Loucy (cell line): ENCODE data around the gene KLF6.

ENCODE experiments used
- CTCF ChIP-seq: fragments of 200-600 bp; sonication (generic); conservative IDR thresholded peaks from 2 replicates; pipeline ENCODE4 v1.5.1; 2014; ENCODE audit warnings: mild to moderate bottlenecking, antibody characterized with exemption, low read length
- EZH2phosphoT487 ChIP-seq: fragments of 200-600 bp; IDR thresholded peaks from 2 replicates; pipeline ENCODE4 v1.6.1; 2018; ENCODE audit warnings: antibody characterized with exemption, mild to moderate bottlenecking, moderate library complexity, borderline replicate concordance

DNA sequence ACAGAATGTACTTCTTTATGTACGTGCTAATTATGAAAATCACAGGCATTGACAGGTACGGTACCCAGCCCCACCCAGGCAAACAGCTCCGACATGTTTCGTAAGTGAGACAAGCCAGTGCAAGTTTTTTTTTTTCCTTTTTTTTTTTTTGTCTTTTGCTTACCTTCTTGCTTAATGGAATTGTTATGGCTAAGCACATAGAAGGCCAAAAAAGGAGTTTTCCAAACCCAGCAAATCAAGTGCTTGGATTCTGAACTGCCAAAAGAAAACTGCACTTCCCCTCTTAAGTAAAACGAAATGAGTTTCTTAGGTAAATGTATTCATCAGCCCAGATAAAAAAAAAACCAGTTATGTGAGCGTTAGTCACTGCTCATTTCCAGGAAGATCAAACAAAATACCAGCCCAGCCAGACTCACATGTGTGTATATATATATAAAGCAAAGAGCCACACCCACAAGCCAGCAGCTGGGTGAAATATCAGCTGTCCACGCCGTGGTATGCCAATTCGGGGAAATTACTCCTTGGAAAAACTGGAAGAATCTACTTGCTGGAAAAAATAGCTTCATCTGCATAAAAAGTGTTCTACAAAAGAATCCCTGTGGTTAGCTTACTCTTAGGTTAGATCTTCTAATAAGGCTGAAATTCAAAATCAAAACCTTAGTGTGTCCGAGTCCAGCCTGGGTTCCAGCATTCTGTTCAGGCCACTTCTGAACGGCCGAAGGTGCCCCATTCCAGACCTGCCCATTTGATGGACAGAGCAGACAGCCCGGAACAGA, 8.0 kb downstream of the KLF6 start:
- TF ChIP-seq CTCF (no peak), EZH2phosphoT487 (no peak)
